HK-2 (cell line): ENCODE measurements around the gene ASCL2.
"Not testable (repeated sequence)": the region's sequence is repeated elsewhere in the genome, so short reads cannot be mapped to it uniquely, and the experiment has no call there.

Source experiments
- DNase-seq: peaks from one replicate; pipeline ENCODE4 v3.0.0-alpha.2; 2018; ENCODE audit not compliant: unreplicated experiment

The ASCL2 gene

DNA sequence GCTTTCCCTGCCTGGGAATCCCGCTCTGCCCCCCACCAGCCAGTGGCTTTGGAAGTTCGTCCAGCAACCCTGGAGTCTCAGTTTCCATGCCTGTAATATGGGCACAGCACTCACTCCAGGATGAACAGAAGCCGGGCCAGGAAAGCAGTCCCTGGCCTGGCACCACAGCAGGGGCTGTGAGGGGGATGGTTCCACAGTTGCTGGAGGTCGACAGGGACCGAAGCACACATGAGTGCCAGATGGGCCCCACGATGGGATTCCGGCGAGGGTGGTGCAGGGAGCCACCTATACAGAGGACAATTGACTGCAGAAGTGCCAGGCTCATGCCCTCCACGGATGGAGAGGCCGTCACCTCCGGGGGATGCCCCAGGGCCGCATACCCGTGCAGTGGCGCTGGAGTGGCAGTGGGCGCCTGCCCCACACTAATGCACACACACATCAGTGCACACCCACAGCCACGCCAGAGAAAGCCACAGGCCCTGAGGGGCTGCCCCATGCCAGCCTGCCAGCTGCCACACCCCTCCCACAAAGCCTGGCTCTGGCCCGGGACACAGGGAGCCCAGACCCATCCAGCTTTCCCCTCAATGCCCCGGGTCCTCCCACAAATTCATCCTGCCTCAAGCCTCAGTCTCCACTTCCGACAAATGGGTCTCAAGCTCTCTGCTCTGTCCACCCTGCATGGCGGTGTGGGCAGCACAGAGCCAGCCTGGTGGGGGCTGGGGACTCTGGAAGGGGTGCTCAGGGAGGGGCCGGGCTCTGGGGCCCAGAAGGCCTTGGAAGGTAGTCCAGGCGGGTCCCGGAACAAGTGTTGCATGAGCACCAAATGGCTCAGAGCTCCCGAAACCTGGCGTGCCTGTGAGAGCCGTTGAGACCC, 9.7 kb downstream of the ASCL2 start:
- no peak for DNase-seq

- no peak for DNase-seq
Measured at GRCh38 chr11:2259897-2260451, 10.4 kb downstream of the ASCL2 start.

DNA sequence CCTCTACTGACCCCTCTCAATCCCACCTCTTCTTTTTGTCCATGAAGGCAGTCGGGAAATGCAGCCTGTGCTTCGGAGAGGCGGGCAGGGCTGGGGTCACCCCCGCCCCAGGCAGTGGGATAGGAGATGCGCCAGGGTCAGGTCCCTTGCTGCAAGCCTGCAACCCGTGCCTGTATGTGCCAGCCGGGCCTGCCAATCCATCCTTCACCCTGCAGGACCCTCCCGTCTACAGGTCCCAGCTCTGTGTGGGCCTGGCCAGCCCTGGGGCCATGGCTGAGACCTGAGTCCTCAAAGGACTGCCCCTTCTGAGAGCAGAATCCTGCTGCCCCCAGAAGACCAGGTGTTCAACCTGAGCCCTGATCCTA, 10.9 kb downstream of the ASCL2 start:
- no peak for DNase-seq

GRCh38 chr11:2258501-2259465, 11.6 kb downstream of the ASCL2 start:
- no peak for DNase-seq

- no peak for DNase-seq
Measured at GRCh38 chr11:2256951-2257700, 13.3 kb downstream of the ASCL2 start.

GRCh38 chr11:2256293-2256913, 14.0 kb downstream of the ASCL2 start:
- no peak for DNase-seq

GRCh38 chr11:2252018-2252417, 18.4 kb downstream of the ASCL2 start:
- no peak for DNase-seq

- DNase-seq: no peak
Measured at GRCh38 chr11:2251138-2251537, 19.2 kb downstream of the ASCL2 start.

GRCh38 chr11:2250485-2250884, 19.9 kb downstream of the ASCL2 start:
- no peak for DNase-seq

DNA sequence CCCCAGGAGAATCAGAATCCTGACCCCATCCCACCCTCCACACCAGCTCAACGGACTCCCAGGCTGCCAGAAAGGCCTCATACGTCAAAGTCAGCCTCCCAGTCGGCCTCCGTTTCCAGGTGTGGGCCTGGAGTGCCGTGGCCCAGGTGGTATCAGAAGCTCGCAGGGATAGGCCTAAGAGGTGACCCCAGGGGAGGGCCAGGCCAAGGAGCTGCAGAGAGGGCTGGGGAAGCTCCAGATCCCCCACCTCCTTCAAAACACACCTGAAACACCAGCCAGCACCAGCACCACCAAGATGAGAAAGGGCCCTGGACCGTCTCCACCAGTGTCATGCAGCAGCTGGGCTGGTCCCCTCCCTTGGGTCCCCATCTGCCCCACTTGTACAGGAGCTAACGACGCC, 20.3 kb downstream of the ASCL2 start:
- no peak for DNase-seq

- DNase-seq: no peak
Measured at GRCh38 chr11:2249189-2249916, 21.0 kb downstream of the ASCL2 start.

GRCh38 chr11:2248762-2249161, 21.6 kb downstream of the ASCL2 start:
- DNase-seq: no peak

GRCh38 chr11:2248242-2248641, 22.1 kb downstream of the ASCL2 start:
- DNase-seq: no peak

DNA sequence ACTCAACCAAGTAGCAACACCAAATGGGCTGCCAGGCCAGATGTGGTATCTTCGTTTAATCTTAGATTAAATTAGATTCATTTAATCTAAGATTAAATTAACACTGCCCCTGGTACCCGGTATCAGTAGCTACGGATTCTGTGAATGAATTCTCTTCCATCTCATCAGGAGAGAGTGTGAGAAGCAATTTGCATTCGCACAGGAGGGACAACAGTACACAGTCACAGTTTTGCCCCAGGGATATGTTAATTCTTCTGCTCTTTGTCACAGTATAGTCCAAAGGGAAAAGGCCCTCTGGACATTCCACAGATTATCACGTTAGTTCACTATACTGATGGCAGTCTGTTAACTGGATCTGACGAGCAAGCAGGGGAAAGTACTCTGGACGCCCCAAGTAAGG, 22.9 kb downstream of the ASCL2 start:
- no peak for DNase-seq

- no peak for DNase-seq
Measured at GRCh38 chr11:2240834-2241233, 29.6 kb downstream of the ASCL2 start.

- no peak for DNase-seq
Measured at GRCh38 chr11:2237457-2238238, 32.7 kb downstream of the ASCL2 start.

DNA sequence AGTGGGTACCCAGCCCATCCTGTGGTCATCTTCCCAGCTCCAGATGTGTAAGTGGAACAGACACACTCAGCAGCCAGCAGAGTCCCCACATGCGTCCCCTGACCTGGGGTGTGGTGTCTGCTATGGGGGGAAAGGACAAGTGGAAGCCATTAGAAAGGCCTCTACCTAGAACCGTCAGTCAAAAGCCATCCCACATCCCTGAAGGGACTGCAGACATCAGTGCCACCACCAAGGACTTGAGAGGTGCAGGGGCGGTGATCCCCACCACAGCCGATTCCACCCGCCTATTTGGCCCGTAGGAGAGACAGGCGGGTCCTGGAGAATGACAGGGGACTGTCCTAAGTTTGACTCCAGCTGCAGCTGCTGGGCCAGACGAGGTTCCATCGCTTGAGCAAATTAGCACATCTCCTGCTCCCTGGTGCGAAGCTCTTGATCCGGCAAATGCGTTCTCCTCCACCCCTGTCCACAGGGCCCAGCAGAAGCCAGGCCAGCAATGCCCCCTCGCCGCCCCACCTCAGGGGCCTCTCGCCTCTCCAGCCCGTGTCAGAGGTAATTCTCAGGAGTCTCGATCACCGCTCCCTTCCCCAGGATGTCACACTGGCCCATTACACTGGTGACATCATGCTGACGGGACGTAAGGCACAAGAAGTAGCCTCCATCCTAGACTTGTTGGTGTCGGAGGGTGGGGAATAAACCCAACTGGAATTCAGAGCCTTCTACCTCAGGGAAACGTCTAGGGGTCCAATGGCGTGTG, 33.8 kb downstream of the ASCL2 start:
- not testable (repeated sequence) for DNase-seq

- DNase-seq: no peak
Measured at GRCh38 chr11:2235588-2236326, 34.6 kb downstream of the ASCL2 start.
